SK-N-SH (cell line): Measurements from ENCODE around the gene TCN2. TPM values are rescaled to one million over a fixed set of nuclear protein-coding genes. Genes with fewer than 3 reads are reported as not detected.

ENCODE experiments used
- CTCF ChIA-PET: fragments of 300-600, 350-600 bp; formaldehyde crosslinking; extraction: SDS; loops from one replicate; lab custom pipeline; 2021; lab: Yijun Ruan, JAX
- POLR2A ChIA-PET: fragments of 350-600 bp; sonication (Branson Sonifier 250); formaldehyde crosslinking; extraction: SDS; loops from one replicate; lab custom pipeline; 2020; ENCODE audit warnings: antibody characterized with exemption, inconsistent platforms; lab: Yijun Ruan, JAX
- DNase-seq: peaks from one replicate; pipeline ENCODE4 v3.0.0; 2012
- H2AFZ ChIP-seq: fragments of 200-600 bp; sonication (generic); 2 replicates; pipeline ENCODE4 v1.8.1; 2016; ENCODE audit warnings: antibody characterized with exemption, mild to moderate bottlenecking, low read depth
- H3F3A ChIP-seq: fragments of 200-600 bp; sonication (generic); replicated peaks from 2 replicates; pipeline ENCODE3; 2016; ENCODE audit warnings: antibody characterized with exemption, mild to moderate bottlenecking; ENCODE audit not compliant: insufficient read depth
- H3K27ac ChIP-seq, 2 experiments: fragments of 200-500 bp in 1 of 2; fragments of 200-600 bp in 1 of 2; sonication (Bioruptor generic) in 1 of 2; sonication (generic), shearing (Covaris generic) in 1 of 2; 2 replicates each; pipeline versions ENCODE4 v1.5.1 to v1.6.1; 2014 to 2016; ENCODE audit warnings: low read depth in 2 of 2, inconsistent platforms in 1 of 2, low read length in 1 of 2, mild to moderate bottlenecking in 1 of 2, mixed read lengths in 1 of 2
- H3K27me3 ChIP-seq: fragments of 200-600 bp; sonication (generic), shearing (Covaris generic); 2 replicates; pipeline ENCODE4 v1.6.1; 2016; ENCODE audit warnings: mixed run types; ENCODE audit not compliant: insufficient read depth
- H3K36me3 ChIP-seq, 2 experiments: fragments of 200-500 bp in 1 of 2; fragments of 200-600 bp in 1 of 2; sonication (Bioruptor generic) in 1 of 2; sonication (generic) in 1 of 2; replicated peaks in 1 of 2; 2 replicates each; pipeline versions ENCODE3 to v1.5.1; 2014 to 2016; ENCODE audit warnings: low read length in 1 of 2, mild to moderate bottlenecking in 1 of 2; ENCODE audit not compliant: insufficient read depth in 2 of 2, control insufficient read depth in 1 of 2
- H3K4me1 ChIP-seq, 2 experiments: fragments of 200-500 bp in 1 of 2; fragments of 200-600 bp in 1 of 2; sonication (Bioruptor generic) in 1 of 2; sonication (generic), shearing (Covaris generic) in 1 of 2; 2 replicates each; pipeline versions ENCODE4 v1.5.1 to v1.6.1; 2014 to 2016; ENCODE audit warnings: low read depth in 1 of 2, low read length in 1 of 2, mixed run types in 1 of 2; ENCODE audit not compliant: insufficient read depth in 2 of 2, control insufficient read depth in 1 of 2
- H3K4me2 ChIP-seq: fragments of 200-600 bp; sonication (generic), shearing (Covaris generic); 2 replicates; pipeline ENCODE4 v1.6.1; 2017; ENCODE audit warnings: mixed run types
- H3K4me3 ChIP-seq, 2 experiments: fragments of 200-500 bp in 1 of 2; fragments of 200-600 bp in 1 of 2; sonication (Bioruptor generic) in 1 of 2; sonication (generic), shearing (Covaris generic) in 1 of 2; 2 replicates each; pipeline versions ENCODE4 v1.5.1 to v1.8.1; 2014 to 2016; ENCODE audit warnings: low read depth in 2 of 2, inconsistent platforms in 1 of 2, low read length in 1 of 2, mild to moderate bottlenecking in 1 of 2, mixed read lengths in 1 of 2, moderate library complexity in 1 of 2
- H3K79me2 ChIP-seq: fragments of 200-600 bp; sonication (generic); 2 replicates; pipeline ENCODE4 v1.8.1; 2017; ENCODE audit warnings: mild to moderate bottlenecking; ENCODE audit not compliant: insufficient read depth
- H3K9ac ChIP-seq: fragments of 200-600 bp; sonication (generic); 2 replicates; pipeline ENCODE4 v1.6.1; 2017; ENCODE audit warnings: mixed run types
- H3K9me2 ChIP-seq: fragments of 200-600 bp; sonication (generic); 2 replicates; pipeline ENCODE4 v1.6.1; 2017; ENCODE audit warnings: mixed run types
- H3K9me3 ChIP-seq: fragments of 200-600 bp; sonication (generic); 2 replicates; pipeline ENCODE4 v1.6.1; 2017; ENCODE audit warnings: mixed run types, mild to moderate bottlenecking, moderate library complexity
- H4K20me1 ChIP-seq: fragments of 200-600 bp; sonication (generic); 2 replicates; pipeline ENCODE4 v1.6.1; 2017; ENCODE audit warnings: mild to moderate bottlenecking, mixed run types; ENCODE audit not compliant: insufficient read depth
- CHD2 ChIP-seq: fragments of 150-350 bp; IDR thresholded peaks from 2 replicates; pipeline ENCODE4 v1.6.1; 2018; ENCODE audit warnings: low read length; ENCODE audit not compliant: partially characterized antibody
- EP300 ChIP-seq, 2 experiments: IDR thresholded peaks; 2 replicates each; pipeline versions ENCODE4 v1.4.0 to v1.6.1; 2012; ENCODE audit warnings: borderline replicate concordance in 1 of 2, low read depth in 1 of 2, low read length in 1 of 2
- FOXM1 ChIP-seq: IDR thresholded peaks from 2 replicates; pipeline ENCODE4 v1.4.0; 2012; ENCODE audit warnings: low read depth, mild to moderate bottlenecking
- JUND ChIP-seq: IDR thresholded peaks from 2 replicates; pipeline ENCODE4 v1.4.0; 2012
- MAX ChIP-seq: IDR thresholded peaks from 2 replicates; pipeline ENCODE4 v1.4.0; 2012; ENCODE audit warnings: low read depth
- NFIC ChIP-seq: IDR thresholded peaks from 2 replicates; pipeline ENCODE4 v1.4.0; 2012; ENCODE audit warnings: borderline replicate concordance
- RAD21 ChIP-seq: IDR thresholded peaks from 2 replicates; pipeline ENCODE4 v1.6.1; 2012; ENCODE audit warnings: mild to moderate bottlenecking, low read length
- REST ChIP-seq: IDR thresholded peaks from 2 replicates; pipeline ENCODE4 v1.6.1; 2012; ENCODE audit warnings: mild to moderate bottlenecking, low read depth, low read length, moderate library complexity
- SIN3A ChIP-seq: IDR thresholded peaks from 2 replicates; pipeline ENCODE4 v1.6.1; 2012; ENCODE audit warnings: low read depth, mild to moderate bottlenecking, low read length, moderate library complexity, borderline replicate concordance
- TAF1 ChIP-seq: IDR thresholded peaks from 2 replicates; pipeline ENCODE4 v1.6.1; 2012; ENCODE audit warnings: low read depth, mild to moderate bottlenecking, low read length, moderate library complexity, borderline replicate concordance
- TCF12 ChIP-seq: IDR thresholded peaks from 2 replicates; pipeline ENCODE4 v1.4.0; 2012
- TEAD4 ChIP-seq: IDR thresholded peaks from 2 replicates; pipeline ENCODE4 v1.4.0; 2012; ENCODE audit warnings: mild to moderate bottlenecking, borderline replicate concordance; ENCODE audit not compliant: insufficient read depth
- WGBS: methylation state at CpG from one replicate; pipeline ENCODE4 v1.1.6; 2017; ENCODE audit warnings: low lambda C conversion rate; 5-methylcytosine and 5-hydroxymethylcytosine counted together
- polyA plus RNA-seq, 3 experiments: library from polyadenylated mRNA; depleted of rRNA; stranded (reverse); fragments of >200 nt; gene quantifications; 2 replicates each; pipeline ENCODE4 v1.2.3, GENCODE V29; 2012
- TF ChIP-seq, protein P1 (sequence below): IDR thresholded peaks from 2 replicates; pipeline ENCODE4 v1.4.0; 2012; ENCODE audit warnings: low read depth, borderline replicate concordance
- TF ChIP-seq, protein P2 (sequence below): IDR thresholded peaks from 2 replicates; pipeline ENCODE4 v1.4.0; 2012; ENCODE audit warnings: low read depth, borderline replicate concordance
- TF ChIP-seq, protein P3 (sequence below): fragments of 200-600 bp; sonication (generic); IDR thresholded peaks from 2 replicates; pipeline ENCODE4 v1.6.1; 2017; ENCODE audit warnings: antibody characterized with exemption, mild to moderate bottlenecking, moderate library complexity

The TCN2 gene
- polyA plus RNA-seq, 1 of the 3 experiments (the other 2 are of a cell fraction) = 4.1 TPM

DNA sequence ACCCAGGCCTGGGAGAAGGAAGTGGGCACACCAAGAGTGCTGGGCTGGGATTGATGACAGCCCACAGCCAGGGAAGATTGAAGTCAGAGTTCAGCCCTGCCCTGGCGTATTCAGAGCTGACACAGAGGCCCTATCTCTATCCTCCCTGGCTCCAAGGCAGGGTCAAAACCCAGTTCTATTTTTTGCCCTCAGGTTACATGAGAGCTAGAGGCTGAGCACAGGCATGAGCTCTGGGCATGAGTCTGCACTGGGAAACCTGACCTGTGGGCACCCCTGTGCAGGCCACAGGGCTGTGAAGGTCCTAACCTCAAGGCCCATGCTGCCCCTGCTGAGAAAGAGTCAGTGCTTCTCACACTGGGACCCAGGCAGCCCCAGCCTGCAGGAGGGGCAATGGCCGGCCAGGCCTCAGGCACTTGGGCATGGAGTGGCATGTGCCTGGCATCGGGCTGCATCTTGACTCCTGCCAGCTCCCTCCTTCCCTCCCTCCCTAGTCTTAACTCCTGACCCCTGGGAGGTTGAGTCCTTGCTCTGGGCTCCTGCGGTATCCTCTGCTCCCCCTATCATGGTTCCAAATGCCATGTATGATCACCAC is 34.0 kb downstream of the TCN2 start:
- Histone ChIP-seq H3F3A (peaks cover 14% of the 10 kb centered on the region), H3K27ac (no peak overlapping the region), H2AFZ (no peak overlapping the region), H3K9me2 (no peaks in the 10 kb centered on the region), H4K20me1 (no peaks in the 10 kb centered on the region), H3K9ac (no peak overlapping the region), H3K4me1 (peaks cover 21 to 38% of the 10 kb centered on the region in 2 experiments; a peak in 2 of 4 replicates), H3K27me3 (no peaks in the 10 kb centered on the region), H3K79me2 (peaks cover 74% of the 10 kb centered on the region), H3K4me2 (no peak overlapping the region), H3K4me3 (no peak overlapping the region), H3K9me3 (no peaks in the 10 kb centered on the region), H3K36me3 (peaks cover 0 to 3% of the 10 kb centered on the region in 2 experiments)
- TF ChIP-seq MAX = no peak
- TF ChIP-seq, protein P1, sequence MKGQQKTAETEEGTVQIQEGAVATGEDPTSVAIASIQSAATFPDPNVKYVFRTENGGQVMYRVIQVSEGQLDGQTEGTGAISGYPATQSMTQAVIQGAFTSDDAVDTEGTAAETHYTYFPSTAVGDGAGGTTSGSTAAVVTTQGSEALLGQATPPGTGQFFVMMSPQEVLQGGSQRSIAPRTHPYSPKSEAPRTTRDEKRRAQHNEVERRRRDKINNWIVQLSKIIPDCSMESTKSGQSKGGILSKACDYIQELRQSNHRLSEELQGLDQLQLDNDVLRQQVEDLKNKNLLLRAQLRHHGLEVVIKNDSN = no peak
- POLR2A ChIA-PET = no interaction called here
- DNase-seq = no peak
- 91% methylated on average over 4 of the region's 4 CpGs for WGBS
- CTCF ChIA-PET = interaction anchor here (0.6 to 0.7 kb wide), 2 partner anchors 28 to 38 kb away, joined by 3 read pairs; no protein-coding TSS in a partner anchor

DNA sequence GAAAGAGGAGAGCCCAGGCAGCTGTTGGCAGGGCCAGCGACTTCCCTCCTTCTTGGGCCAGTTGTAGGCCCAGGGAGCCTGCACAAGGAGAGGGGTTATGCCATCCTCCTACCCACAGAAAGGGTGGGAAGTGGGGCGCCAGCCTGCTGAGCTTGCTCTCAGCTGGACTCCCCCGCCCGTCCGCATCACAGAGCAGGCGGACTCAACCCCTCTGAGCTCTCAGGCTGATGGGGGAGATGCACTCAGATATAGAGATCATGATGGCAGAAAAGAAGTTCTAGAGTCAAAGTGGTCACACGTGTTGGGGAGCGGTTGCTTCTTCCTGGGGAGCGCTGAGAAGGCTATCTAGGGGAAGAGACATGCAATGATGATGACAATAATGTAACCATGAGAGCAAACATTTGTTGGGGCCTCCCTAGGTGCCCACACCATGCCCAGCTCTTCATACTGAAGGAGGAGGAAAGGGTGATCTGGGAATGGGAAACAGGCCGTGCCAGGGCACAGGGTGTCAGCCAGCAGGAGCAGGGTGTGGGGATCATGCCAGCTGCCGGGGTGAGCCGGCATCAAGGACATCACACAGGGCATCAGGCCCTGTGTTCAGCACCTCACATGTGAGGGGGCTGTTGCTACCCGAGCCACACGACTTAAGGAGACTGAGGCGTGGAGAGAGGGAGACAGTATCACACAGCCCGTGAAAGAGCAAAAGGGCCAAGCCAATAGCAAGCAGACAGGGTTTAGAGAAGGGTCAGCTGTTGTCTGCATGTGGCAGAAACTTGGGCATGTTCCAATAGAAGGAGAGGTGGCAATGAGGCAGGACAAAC is 36.3 kb downstream of the TCN2 start:
- Histone ChIP-seq H3K9me2 (no peaks in the 10 kb centered on the region), H2AFZ (no peak overlapping the region), H3K4me1 (peaks cover 9 to 20% of the 10 kb centered on the region in 2 experiments; a peak in 2 of 4 replicates), H3K9ac (peak overlapping the region; percentile 48; the same call in 1 of the 2 replicates), H3K4me2 (peak overlapping the region; percentile 37), H3K9me3 (no peaks in the 10 kb centered on the region), H3K27me3 (no peaks in the 10 kb centered on the region), H3K4me3 (no peak overlapping the region), H3K27ac (peak overlapping the region in 1 of 2 experiments; percentile 80; a peak in 2 of 4 replicates), H3F3A (peaks cover 14% of the 10 kb centered on the region), H4K20me1 (no peaks in the 10 kb centered on the region), H3K36me3 (no peaks in the 10 kb centered on the region), H3K79me2 (peaks cover 61% of the 10 kb centered on the region)
- POLR2A ChIA-PET = no interaction called here
- CTCF ChIA-PET = interaction anchor here (1.0 to 1.7 kb wide), 3 partner anchors 9 to 112 kb away, joined by 3 to 6 read pairs (median 4); no protein-coding TSS in a partner anchor
- WGBS = 94% methylated on average over 11 of the region's 16 CpGs
- no peak for DNase-seq
- TF ChIP-seq RAD21 (no peak), FOXM1 (no peak), SIN3A (no peak), NFIC (no peak), TEAD4 (no peak), EP300 (IDR thresholded peaks at IDR 0.05; ENCODE audit: borderline replicate concordance in 1 of 2, low read depth in 1 of 2, low read length in 1 of 2) (no peak), JUND (no peak), TAF1 (no peak), CHD2 (no peak), REST (no peak), MAX (no peak), TCF12 (no peak)
- TF ChIP-seq, protein P2, sequence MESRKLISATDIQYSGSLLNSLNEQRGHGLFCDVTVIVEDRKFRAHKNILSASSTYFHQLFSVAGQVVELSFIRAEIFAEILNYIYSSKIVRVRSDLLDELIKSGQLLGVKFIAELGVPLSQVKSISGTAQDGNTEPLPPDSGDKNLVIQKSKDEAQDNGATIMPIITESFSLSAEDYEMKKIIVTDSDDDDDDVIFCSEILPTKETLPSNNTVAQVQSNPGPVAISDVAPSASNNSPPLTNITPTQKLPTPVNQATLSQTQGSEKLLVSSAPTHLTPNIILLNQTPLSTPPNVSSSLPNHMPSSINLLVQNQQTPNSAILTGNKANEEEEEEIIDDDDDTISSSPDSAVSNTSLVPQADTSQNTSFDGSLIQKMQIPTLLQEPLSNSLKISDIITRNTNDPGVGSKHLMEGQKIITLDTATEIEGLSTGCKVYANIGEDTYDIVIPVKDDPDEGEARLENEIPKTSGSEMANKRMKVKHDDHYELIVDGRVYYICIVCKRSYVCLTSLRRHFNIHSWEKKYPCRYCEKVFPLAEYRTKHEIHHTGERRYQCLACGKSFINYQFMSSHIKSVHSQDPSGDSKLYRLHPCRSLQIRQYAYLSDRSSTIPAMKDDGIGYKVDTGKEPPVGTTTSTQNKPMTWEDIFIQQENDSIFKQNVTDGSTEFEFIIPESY = no peak
- TF ChIP-seq, protein P3, sequence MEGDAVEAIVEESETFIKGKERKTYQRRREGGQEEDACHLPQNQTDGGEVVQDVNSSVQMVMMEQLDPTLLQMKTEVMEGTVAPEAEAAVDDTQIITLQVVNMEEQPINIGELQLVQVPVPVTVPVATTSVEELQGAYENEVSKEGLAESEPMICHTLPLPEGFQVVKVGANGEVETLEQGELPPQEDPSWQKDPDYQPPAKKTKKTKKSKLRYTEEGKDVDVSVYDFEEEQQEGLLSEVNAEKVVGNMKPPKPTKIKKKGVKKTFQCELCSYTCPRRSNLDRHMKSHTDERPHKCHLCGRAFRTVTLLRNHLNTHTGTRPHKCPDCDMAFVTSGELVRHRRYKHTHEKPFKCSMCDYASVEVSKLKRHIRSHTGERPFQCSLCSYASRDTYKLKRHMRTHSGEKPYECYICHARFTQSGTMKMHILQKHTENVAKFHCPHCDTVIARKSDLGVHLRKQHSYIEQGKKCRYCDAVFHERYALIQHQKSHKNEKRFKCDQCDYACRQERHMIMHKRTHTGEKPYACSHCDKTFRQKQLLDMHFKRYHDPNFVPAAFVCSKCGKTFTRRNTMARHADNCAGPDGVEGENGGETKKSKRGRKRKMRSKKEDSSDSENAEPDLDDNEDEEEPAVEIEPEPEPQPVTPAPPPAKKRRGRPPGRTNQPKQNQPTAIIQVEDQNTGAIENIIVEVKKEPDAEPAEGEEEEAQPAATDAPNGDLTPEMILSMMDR = no peak
